ENCODE data around the gene PCDHA6. TPM values are rescaled to one million over a fixed set of nuclear protein-coding genes. Genes with fewer than 3 reads are reported as not detected.

PCDHA6 gene
- total and polyA plus RNA-seq, 10 of the 15 experiments (the other 5 are each of a cell fraction or from before 2014, with no cell fraction given): 0.09 TPM; not detected in 9

DNA sequence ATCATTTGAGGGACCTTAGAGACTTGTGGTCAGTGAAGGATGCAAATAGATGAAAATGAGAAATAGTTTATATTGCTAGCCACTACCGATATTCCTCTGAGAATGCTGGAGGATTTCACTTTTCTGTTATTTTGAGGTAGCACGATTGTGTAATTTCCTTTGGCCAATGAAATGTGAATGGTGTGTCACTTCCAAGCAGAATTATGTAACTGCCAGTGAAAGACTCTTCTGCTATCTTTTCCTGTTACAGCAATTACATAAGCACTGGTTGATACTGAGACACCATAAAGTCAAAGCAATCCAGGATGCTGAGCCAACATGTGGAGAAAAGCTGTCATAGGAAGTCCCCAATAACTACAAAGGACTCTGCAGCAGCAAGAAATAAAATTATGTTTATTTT is 36.7 kb upstream of the PCDHA6 start:
- Histone ChIP-seq H3K9ac (ENCODE audit: control insufficient read depth, insufficient read depth, low read length) (no peak overlapping the region), H3K27me3 (replicated peaks in 1 of 2; ENCODE audit: control insufficient read depth in 2 of 2, insufficient read depth in 2 of 2, low read length in 1 of 2) (no peaks in the 10 kb centered on the region), H3K36me3 (ENCODE audit: control insufficient read depth in 2 of 2, insufficient read depth in 2 of 2, low read length in 1 of 2) (no peaks in the 10 kb centered on the region), H3K4me2 (ENCODE audit: control insufficient read depth, insufficient read depth) (no peak overlapping the region), H2AFZ (ENCODE audit: control insufficient read depth, low read depth, low read length) (no peak overlapping the region), H4K20me1 (ENCODE audit: control insufficient read depth, insufficient read depth) (no peaks in the 10 kb centered on the region), H3K4me1 (ENCODE audit: control insufficient read depth, insufficient read depth, low read length) (no peaks in the 10 kb centered on the region), H3K27ac (ENCODE audit: control insufficient read depth, insufficient read depth) (no peak overlapping the region), H3K79me2 (ENCODE audit: control insufficient read depth, insufficient read depth, low read length) (no peaks in the 10 kb centered on the region), H3K4me3 (no peak overlapping the region), H3K9me3 (replicated peaks; ENCODE audit: control insufficient read depth, insufficient read depth, low read length) (peaks cover 6% of the 10 kb centered on the region; the same call in 2 of the 3 replicates)
- ChIA-PET RAD21 (ENCODE audit: unreplicated experiment) (no interaction called here), POLR2A (no interaction called here), SMC1A (ENCODE audit: uncharacterized antibody, unreplicated experiment) (no interaction called here), CTCF (no interaction called here)
- DNase-seq (ENCODE audit: low read depth, low spot score): no peak
- intact Hi-C loops (cut with micrococcal nuclease; ENCODE audit: unreplicated experiment) (no loop called here), in situ Hi-C loops (cut with MboI) (no loop called here)
- no peak for ATAC-seq
- no peak for FAIRE-seq
- TF ChIP-seq CBX3 (IDR thresholded peaks at IDR 0.05; ENCODE audit: borderline replicate concordance, low read depth) (no peak), STAT3 (IDR thresholded peaks at IDR 0.05; ENCODE audit: low read depth, low read length) (no peak), JUND (IDR thresholded peaks at IDR 0.05; ENCODE audit: low read depth, low read length) (no peak), CEBPB (IDR thresholded peaks at IDR 0.05; ENCODE audit: borderline replicate concordance in 1 of 2, low read depth in 2 of 2, low read length in 2 of 2) (no peak), GATAD2B (conservative IDR thresholded peaks at IDR 0.05; ENCODE audit: low read depth) (no peak), SIN3A (IDR thresholded peaks at IDR 0.05; ENCODE audit: low read depth, low read length) (no peak), TCF7 (IDR thresholded peaks at IDR 0.05; ENCODE audit: borderline replicate concordance) (no peak), CREM (IDR thresholded peaks at IDR 0.05; ENCODE audit: low read depth) (no peak), E4F1 (IDR thresholded peaks at IDR 0.05; ENCODE audit: borderline replicate concordance, partially characterized antibody) (no peak), GABPA (IDR thresholded peaks at IDR 0.05; ENCODE audit: low read depth) (no peak), SMAD1 (IDR thresholded peaks at IDR 0.05; ENCODE audit: low read depth, partially characterized antibody) (no peak)
- 38% methylated on average over 2 of the region's 2 CpGs for WGBS (ENCODE audit: insufficient coverage, insufficient replicate concordance, low lambda C conversion rate, missing lambda C conversion rate)
- no TSS peak for BruUV-seq (replicated peaks)

Measured in GM12878 (cell line).